Ovary (tissue), 9 donors: ENCODE results near the gene RILPL1. TPM values are rescaled to one million over a fixed set of nuclear protein-coding genes. Genes with fewer than 3 reads are reported as not detected.
"Not testable (repeated sequence)": the region's sequence is repeated elsewhere in the genome, so short reads cannot be mapped to it uniquely, and the experiment has no call there.

ENCODE experiments used
- DNase-seq, 5 donors: peaks; one replicate each; pipeline ENCODE4 v3.0.0-alpha.2; 2019 to 2020
- H3K27ac ChIP-seq, 2 donors: fragments of 200-600 bp; one replicate each; pipeline versions ENCODE4 v1.5.1 to v1.8.0; 2019 to 2022
- H3K27me3 ChIP-seq: fragments of 200-600 bp; one replicate; pipeline ENCODE4 v1.8.0; 2022
- H3K36me3 ChIP-seq: fragments of 200-600 bp; sonication (generic); one replicate; pipeline ENCODE4 v1.5.1; 2019
- H3K4me1 ChIP-seq: one replicate; pipeline ENCODE4 v1.8.1; 2013; ENCODE audit warnings: mild to moderate bottlenecking, moderate library complexity; ENCODE audit not compliant: insufficient read depth
- H3K4me3 ChIP-seq: fragments of 200-600 bp; sonication (generic); one replicate; pipeline ENCODE4 v1.5.1; 2017
- H3K9me3 ChIP-seq, 2 donors: fragments of 200-600 bp in 1 of 2; sonication (generic) in 1 of 2; one replicate each; pipeline versions ENCODE4 v1.5.1 to v1.8.1; 2013 to 2019; ENCODE audit warnings: mild to moderate bottlenecking in 1 of 2, moderate library complexity in 1 of 2
- EP300 ChIP-seq: sonication (generic); formaldehyde crosslinking; IDR thresholded peaks from one replicate; pipeline ENCODE4 v1.6.1; 2017; ENCODE audit warnings: antibody characterized with exemption
- POLR2A ChIP-seq: fragments of 450-650 bp; IDR thresholded peaks from one replicate; pipeline ENCODE4 v1.6.1; 2017; ENCODE audit warnings: antibody characterized with exemption, mild to moderate bottlenecking, moderate library complexity
- WGBS, 3 donors: extraction: QIAGEN DNeasy Blood & Tissue Kit in 1 of 3; methylation state at CpG; one replicate each; pipeline versions ENCODE4 v1.1.5 to v1.1.7; 2013 to 2017; 5-methylcytosine and 5-hydroxymethylcytosine counted together
- intact Hi-C, 4 donors: fragments of 100-400 bp; cut with DNase I; formaldehyde crosslinking; loops; one replicate each; pipeline versions ENCODE4 v1.11.0 to v1.15.1; 2022 to 2023
- polyA plus RNA-seq, 2 donors: library from polyadenylated mRNA; stranded (reverse); fragments of 200-250 nt in 1 of 2; fragments of 350-450 nt in 1 of 2; fragmentation: Illumina TruSeq in 1 of 2; extraction: RNeasy Lipid Tissue Mini Kit (QIAGEN cat#74804) in 1 of 2; gene quantifications; one replicate each; pipeline ENCODE4 v1.2.3, GENCODE V29; 2013 to 2014
- total RNA-seq, 7 donors: library from RNA; depleted of rRNA in 2 of 7; stranded (reverse); fragments of >200 nt in 2 of 7; fragmentation: NEBNext Ultra II Directional in 3 of 7; extraction: Animal tissue kit (Norgen Biotek cat#: 25700) in 3 of 7; gene quantifications; one replicate each; pipeline versions ENCODE4 v1.1.0 to v1.2.4, GENCODE V29; 2016 to 2023
- TF ChIP-seq, protein P1 (sequence below), 3 donors: fragments of 450-650 bp in 2 of 3; fragments of 200-600 bp in 1 of 3; IDR thresholded peaks; one replicate each; pipeline versions ENCODE4 v1.5.1 to v1.8.0; 2016 to 2022; ENCODE audit warnings: antibody characterized with exemption in 3 of 3, mild to moderate bottlenecking in 1 of 3
- donor health status: DM: no; HTN: no; CAD: no; lungs with moderate emphysema.
- donor health status: DM: no; HTN: no; CAD: no.
- donor health status: Bipolar disorder and iron deficiency.
- donor health status: DM: yes; HTN: yes; CAD: no.
- donor health status: DM: no; HTN: no; CAD: no.
- donor health status: DM: yes; HTN: yes; CAD: no.

RILPL1 gene
- total and polyA plus RNA-seq, 9 donors, result 9.8 to 25.1 (median 18.9) TPM

GRCh38 chr12:123522164-123522563, 11.4 kb downstream of the RILPL1 start:
- intact Hi-C loops, result no loop called here
- no peak overlapping the region for H3K4me3 ChIP-seq
- H3K4me1 ChIP-seq, result no peaks in the 10 kb centered on the region
- 89 to 92% (median 91%) methylated on average over 7 of the region's 7 CpGs for WGBS, 3 donors
- no peaks in the 10 kb centered on the region for H3K27me3 ChIP-seq
- no peak for DNase-seq
- H3K27ac ChIP-seq, result no peak overlapping the region
- no peaks in the 10 kb centered on the region for H3K9me3 ChIP-seq
- TF ChIP-seq POLR2A, result no peak
- no peaks in the 10 kb centered on the region for H3K36me3 ChIP-seq

GRCh38 chr12:123520567-123521474, 12.7 kb downstream of the RILPL1 start:
- no peak overlapping the region for H3K4me3 ChIP-seq
- no peaks in the 10 kb centered on the region for H3K36me3 ChIP-seq
- WGBS, 3 donors, result 94 to 96% (median 94%) methylated on average over 14 of the region's 14 CpGs
- no peaks in the 10 kb centered on the region for H3K27me3 ChIP-seq
- no peak for DNase-seq
- no peak overlapping the region for H3K27ac ChIP-seq
- H3K4me1 ChIP-seq, result no peaks in the 10 kb centered on the region
- intact Hi-C loops, result no loop called here
- TF ChIP-seq EP300 (no peak), POLR2A (no peak)
- TF ChIP-seq, protein P1, sequence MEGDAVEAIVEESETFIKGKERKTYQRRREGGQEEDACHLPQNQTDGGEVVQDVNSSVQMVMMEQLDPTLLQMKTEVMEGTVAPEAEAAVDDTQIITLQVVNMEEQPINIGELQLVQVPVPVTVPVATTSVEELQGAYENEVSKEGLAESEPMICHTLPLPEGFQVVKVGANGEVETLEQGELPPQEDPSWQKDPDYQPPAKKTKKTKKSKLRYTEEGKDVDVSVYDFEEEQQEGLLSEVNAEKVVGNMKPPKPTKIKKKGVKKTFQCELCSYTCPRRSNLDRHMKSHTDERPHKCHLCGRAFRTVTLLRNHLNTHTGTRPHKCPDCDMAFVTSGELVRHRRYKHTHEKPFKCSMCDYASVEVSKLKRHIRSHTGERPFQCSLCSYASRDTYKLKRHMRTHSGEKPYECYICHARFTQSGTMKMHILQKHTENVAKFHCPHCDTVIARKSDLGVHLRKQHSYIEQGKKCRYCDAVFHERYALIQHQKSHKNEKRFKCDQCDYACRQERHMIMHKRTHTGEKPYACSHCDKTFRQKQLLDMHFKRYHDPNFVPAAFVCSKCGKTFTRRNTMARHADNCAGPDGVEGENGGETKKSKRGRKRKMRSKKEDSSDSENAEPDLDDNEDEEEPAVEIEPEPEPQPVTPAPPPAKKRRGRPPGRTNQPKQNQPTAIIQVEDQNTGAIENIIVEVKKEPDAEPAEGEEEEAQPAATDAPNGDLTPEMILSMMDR (IDR thresholded peaks at IDR 0.05), result no peak
- H3K9me3 ChIP-seq, result no peaks in the 10 kb centered on the region

- DNase-seq, result no peak
- TF ChIP-seq EP300, result no peak
- H3K9me3 ChIP-seq, result no peaks in the 10 kb centered on the region
- no peaks in the 10 kb centered on the region for H3K4me1 ChIP-seq
- intact Hi-C loops, result no loop called here
- 61 to 67% (median 62%) methylated on average over 24 of the region's 24 CpGs for whole genome bisulfite sequencing, 3 donors
- no peaks in the 10 kb centered on the region for H3K27me3 ChIP-seq
- H3K36me3 ChIP-seq, result no peaks in the 10 kb centered on the region
- no peak overlapping the region for H3K27ac ChIP-seq
- no peak overlapping the region for H3K4me3 ChIP-seq
Measured at GRCh38 chr12:123519141-123520001, 14.1 kb downstream of the RILPL1 start.

GRCh38 chr12:123516216-123516780, 17.2 kb downstream of the RILPL1 start:
- Histone ChIP-seq H3K27ac (no peak overlapping the region), H3K9me3 (no peaks in the 10 kb centered on the region), H3K36me3 (no peaks in the 10 kb centered on the region), H3K4me1 (no peaks in the 10 kb centered on the region), H3K4me3 (no peak overlapping the region), H3K27me3 (no peaks in the 10 kb centered on the region)
- intact Hi-C loops, result no loop called here
- TF ChIP-seq EP300 (no peak), POLR2A (no peak)
- TF ChIP-seq, protein P1 (IDR thresholded peaks at IDR 0.05), result no peak
- DNase-seq, result no peak
- WGBS, 3 donors, result 82 to 87% (median 84%) methylated on average over 11 of the region's 11 CpGs

GRCh38 chr12:123514582-123515221, 18.8 kb downstream of the RILPL1 start:
- H3K4me3 ChIP-seq, H3K4me1 ChIP-seq, H3K9me3 ChIP-seq, H3K36me3 ChIP-seq, DNase-seq, H3K27ac ChIP-seq, intact Hi-C loops, H3K27me3 ChIP-seq: not testable (repeated sequence)
- 93 to 100% (median 94%) methylated on average over 1 of the region's 1 CpG for WGBS, 3 donors
